H1 (cell line): Measurements from ENCODE around the gene C1QTNF1.

Experiments
- POLR2AphosphoS5 ChIP-seq: IDR thresholded peaks from 2 replicates; pipeline ENCODE4 v1.6.1; 2011; ENCODE audit warnings: low read depth, low read length
- RFX5 ChIP-seq: IDR thresholded peaks from 2 replicates; pipeline ENCODE4 v1.6.1; 2011; ENCODE audit warnings: low read depth, low read length, improper control_type of control experiment, borderline replicate concordance

DNA sequence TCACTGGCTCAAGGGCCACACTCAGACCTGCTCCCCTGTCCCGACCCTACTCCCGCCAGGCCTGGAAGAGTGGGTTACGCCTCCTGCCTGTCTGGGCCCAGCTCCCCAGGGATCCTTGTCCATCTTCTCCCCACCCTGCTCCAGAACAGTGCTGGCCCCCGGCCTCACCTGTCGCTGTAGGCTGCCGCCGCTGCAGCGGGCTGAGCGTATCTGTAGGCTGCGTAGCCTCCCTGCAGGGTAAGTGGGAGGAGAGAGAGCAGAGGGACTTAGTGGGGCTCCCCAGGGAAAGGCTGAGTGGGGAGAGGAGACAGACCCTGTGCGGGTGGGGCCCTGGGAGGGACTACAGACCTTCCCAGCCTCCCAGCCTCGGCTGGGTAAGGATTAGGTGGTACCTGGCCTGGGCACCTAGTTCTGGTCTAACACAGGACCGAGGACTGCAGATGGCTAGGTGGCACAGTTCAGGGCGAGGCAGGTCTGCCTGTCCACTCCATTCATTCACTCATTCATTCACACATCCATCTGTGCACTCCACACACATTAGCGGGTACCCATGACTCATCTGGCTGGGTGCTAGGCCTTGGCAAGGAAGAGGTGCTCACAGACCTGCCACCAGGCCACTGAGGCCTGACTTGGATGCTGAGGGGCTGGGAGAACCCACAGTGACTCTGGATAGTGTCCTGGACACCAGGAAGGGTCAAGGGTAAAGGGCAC lies 71.5 kb downstream of the C1QTNF1 start:
- TF ChIP-seq RFX5, result no peak
- no peak for TF ChIP-seq POLR2AphosphoS5
